Astrocyte (in vitro differentiated cells and primary cell): ENCODE results near the gene NT5C3B. TPM values are rescaled to one million over a fixed set of nuclear protein-coding genes. Genes with fewer than 3 reads are reported as not detected.

Source experiments
- DNase-seq: peaks from one replicate; pipeline ENCODE4 v3.0.0-alpha.2; 2010; ENCODE audit warnings: low read depth
- FAIRE-seq: peaks from 2 replicates; lab custom pipeline; 2011; peaks lifted over from hg19 to GRCh38; lab: Jason Lieb, UNC
- H2AFZ ChIP-seq: 2 replicates; pipeline ENCODE4 v1.6.0; 2012; ENCODE audit warnings: low read depth, low read length, inconsistent platforms
- H3K27ac ChIP-seq: 2 replicates; pipeline ENCODE4 v1.5.1; 2011; ENCODE audit warnings: low read depth, low read length, inconsistent platforms
- H3K27me3 ChIP-seq: 2 replicates; pipeline ENCODE4 v1.6.0; 2011; ENCODE audit warnings: low read length, inconsistent platforms; ENCODE audit not compliant: insufficient read depth
- H3K36me3 ChIP-seq: 2 replicates; pipeline ENCODE4 v1.5.1; 2011; ENCODE audit warnings: low read length, inconsistent platforms; ENCODE audit not compliant: insufficient read depth
- H3K4me1 ChIP-seq: 2 replicates; pipeline ENCODE4 v1.5.1; 2011; ENCODE audit warnings: low read length, inconsistent platforms; ENCODE audit not compliant: insufficient read depth
- H3K4me2 ChIP-seq: 2 replicates; pipeline ENCODE4 v1.6.0; 2012; ENCODE audit warnings: low read length, inconsistent platforms
- H3K4me3 ChIP-seq: 2 replicates; pipeline ENCODE4 v1.5.1; 2011; ENCODE audit warnings: low read depth, mild to moderate bottlenecking, low read length, inconsistent platforms; ENCODE audit not compliant: insufficient read depth
- H3K79me2 ChIP-seq: 2 replicates; pipeline ENCODE4 v1.6.0; 2012; ENCODE audit warnings: mild to moderate bottlenecking, low read length, inconsistent platforms; ENCODE audit not compliant: insufficient read depth
- H3K9ac ChIP-seq: 2 replicates; pipeline ENCODE4 v1.6.0; 2012; ENCODE audit warnings: mild to moderate bottlenecking, low read length, inconsistent platforms
- H3K9me3 ChIP-seq: 2 replicates; pipeline ENCODE4 v1.5.1; 2012; ENCODE audit warnings: low read depth, mild to moderate bottlenecking, low read length, inconsistent platforms; ENCODE audit not compliant: insufficient read depth
- H4K20me1 ChIP-seq: 2 replicates; pipeline ENCODE4 v1.6.0; 2012; ENCODE audit warnings: low read length, inconsistent platforms; ENCODE audit not compliant: insufficient read depth
- H3K27ac Mint-ChIP-seq: one replicate; pipeline ENCODE4 v1.8.0; 2021; ENCODE audit warnings: mild to moderate bottlenecking, mixed read lengths; ENCODE audit not compliant: unreplicated experiment
- H3K27me3 Mint-ChIP-seq: one replicate; pipeline ENCODE4 v1.8.0; 2021; ENCODE audit warnings: low read depth, mixed read lengths; ENCODE audit not compliant: unreplicated experiment
- H3K36me3 Mint-ChIP-seq: one replicate; pipeline ENCODE4 v1.8.0; 2021; ENCODE audit warnings: low read depth, mixed read lengths; ENCODE audit not compliant: unreplicated experiment
- H3K4me1 Mint-ChIP-seq: one replicate; pipeline ENCODE4 v1.8.0; 2021; ENCODE audit warnings: low read depth, mixed read lengths; ENCODE audit not compliant: unreplicated experiment
- H3K4me3 Mint-ChIP-seq: one replicate; pipeline ENCODE4 v1.8.0; 2021; ENCODE audit warnings: mild to moderate bottlenecking, moderate library complexity, mixed read lengths; ENCODE audit not compliant: unreplicated experiment
- H3K9me3 Mint-ChIP-seq: one replicate; pipeline ENCODE4 v1.8.0; 2021; ENCODE audit warnings: mild to moderate bottlenecking, mixed read lengths; ENCODE audit not compliant: unreplicated experiment
- EZH2 ChIP-seq: IDR thresholded peaks from 2 replicates; pipeline ENCODE4 v1.6.1; 2012; ENCODE audit warnings: mild to moderate bottlenecking, low read length, inconsistent platforms; ENCODE audit not compliant: insufficient read depth
- total RNA-seq: library from RNA; stranded (reverse); gene quantifications from 2 replicates; pipeline ENCODE4 v1.2.1, GENCODE V29; 2021
- TF ChIP-seq, protein P1 (sequence below): IDR thresholded peaks from 2 replicates; pipeline ENCODE4 v1.5.1; 2011; ENCODE audit warnings: low read depth, mild to moderate bottlenecking, inconsistent platforms, low read length, moderate library complexity; ENCODE audit not compliant: insufficient read depth

Gene NT5C3B
- total RNA-seq, 1 donor from 2014 or later, result 56.1 TPM

DNA sequence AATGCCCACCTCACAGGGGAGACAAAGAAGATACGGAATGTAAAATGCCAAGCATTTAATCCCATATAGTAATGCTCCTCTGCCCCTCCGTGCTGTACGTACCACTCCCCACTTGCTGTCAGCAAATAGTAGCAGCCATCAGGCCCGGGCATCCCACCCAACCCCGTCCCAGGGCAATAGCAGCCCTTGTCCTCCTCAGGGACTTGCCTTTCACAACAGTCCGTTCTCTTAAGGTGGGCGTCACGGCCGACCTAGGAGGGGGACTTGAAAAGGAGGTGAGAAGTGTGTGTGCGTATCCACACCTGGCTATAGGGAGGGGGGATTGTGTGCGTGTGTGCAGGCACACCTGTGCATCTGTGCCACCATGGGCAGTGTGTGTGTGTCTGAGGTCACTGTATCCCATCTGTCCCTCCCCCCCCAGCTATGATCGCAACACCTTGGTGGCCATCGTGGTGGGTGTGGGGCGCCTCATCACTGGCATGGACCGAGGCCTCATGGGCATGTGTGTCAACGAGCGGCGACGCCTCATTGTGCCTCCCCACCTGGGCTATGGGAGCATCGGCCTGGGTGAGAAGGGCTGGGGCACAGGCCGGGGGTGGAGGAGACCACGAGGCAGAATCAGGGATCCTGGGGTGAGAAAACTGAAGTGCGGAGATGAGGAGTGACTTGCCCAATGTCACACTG is 19.3 kb downstream of the NT5C3B start:
- Mint-ChIP-seq H3K27ac (peak overlapping the region; percentile 58), H3K36me3 (peaks cover 11% of the 10 kb centered on the region), H3K27me3 (no peaks in the 10 kb centered on the region), H3K4me3 (peak overlapping the region; percentile 66), H3K4me1 (peaks cover 10% of the 10 kb centered on the region), H3K9me3 (no peaks in the 10 kb centered on the region)
- Histone ChIP-seq H3K36me3 (peaks cover 19% of the 10 kb centered on the region), H3K4me2 (peak overlapping the region; percentile 41), H3K27ac (no peak overlapping the region), H3K27me3 (no peaks in the 10 kb centered on the region), H3K79me2 (peaks cover 58% of the 10 kb centered on the region), H3K9ac (no peak overlapping the region), H2AFZ (no peak overlapping the region), H3K4me3 (no peak overlapping the region), H4K20me1 (peaks cover 68% of the 10 kb centered on the region), H3K9me3 (no peaks in the 10 kb centered on the region), H3K4me1 (peaks cover 22% of the 10 kb centered on the region)
- TF ChIP-seq EZH2, result no peak
- TF ChIP-seq, protein P1, sequence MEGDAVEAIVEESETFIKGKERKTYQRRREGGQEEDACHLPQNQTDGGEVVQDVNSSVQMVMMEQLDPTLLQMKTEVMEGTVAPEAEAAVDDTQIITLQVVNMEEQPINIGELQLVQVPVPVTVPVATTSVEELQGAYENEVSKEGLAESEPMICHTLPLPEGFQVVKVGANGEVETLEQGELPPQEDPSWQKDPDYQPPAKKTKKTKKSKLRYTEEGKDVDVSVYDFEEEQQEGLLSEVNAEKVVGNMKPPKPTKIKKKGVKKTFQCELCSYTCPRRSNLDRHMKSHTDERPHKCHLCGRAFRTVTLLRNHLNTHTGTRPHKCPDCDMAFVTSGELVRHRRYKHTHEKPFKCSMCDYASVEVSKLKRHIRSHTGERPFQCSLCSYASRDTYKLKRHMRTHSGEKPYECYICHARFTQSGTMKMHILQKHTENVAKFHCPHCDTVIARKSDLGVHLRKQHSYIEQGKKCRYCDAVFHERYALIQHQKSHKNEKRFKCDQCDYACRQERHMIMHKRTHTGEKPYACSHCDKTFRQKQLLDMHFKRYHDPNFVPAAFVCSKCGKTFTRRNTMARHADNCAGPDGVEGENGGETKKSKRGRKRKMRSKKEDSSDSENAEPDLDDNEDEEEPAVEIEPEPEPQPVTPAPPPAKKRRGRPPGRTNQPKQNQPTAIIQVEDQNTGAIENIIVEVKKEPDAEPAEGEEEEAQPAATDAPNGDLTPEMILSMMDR, result no peak
- DNase-seq, result no peak
- FAIRE-seq, result no peak

DNA sequence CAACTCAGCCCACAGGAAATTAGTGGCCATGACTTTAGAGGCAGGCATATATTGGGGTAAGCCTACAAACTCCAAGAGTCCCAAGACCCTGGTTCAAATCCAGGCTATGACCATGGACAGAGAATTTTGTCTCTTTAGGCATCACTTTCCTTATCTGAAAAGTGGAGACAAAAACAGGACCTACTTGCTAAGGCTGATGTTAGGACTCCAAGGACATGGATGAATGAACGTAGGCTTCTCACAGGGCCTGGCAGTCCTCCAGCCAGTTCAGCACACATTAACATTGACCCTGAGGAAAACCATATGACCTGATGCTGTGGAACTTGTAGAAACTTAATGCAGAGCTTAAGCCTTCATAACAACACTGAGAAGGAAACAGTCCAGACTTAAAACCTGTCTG is 21.8 kb downstream of the NT5C3B start:
- Histone ChIP-seq H2AFZ (no peak overlapping the region), H3K27ac (peak overlapping the region; percentile 76), H3K9ac (peak overlapping the region; percentile 96), H4K20me1 (peaks cover 67% of the 10 kb centered on the region), H3K36me3 (peaks cover 10% of the 10 kb centered on the region), H3K4me2 (peak overlapping the region; percentile 96), H3K79me2 (peaks cover 80% of the 10 kb centered on the region), H3K4me3 (peak overlapping the region; percentile 93), H3K9me3 (no peaks in the 10 kb centered on the region), H3K27me3 (no peaks in the 10 kb centered on the region), H3K4me1 (peaks cover 36% of the 10 kb centered on the region)
- no peak for TF ChIP-seq EZH2
- TF ChIP-seq, protein P1, result no peak
- Mint-ChIP-seq H3K9me3 (no peaks in the 10 kb centered on the region), H3K4me1 (peaks cover 22% of the 10 kb centered on the region), H3K27me3 (no peaks in the 10 kb centered on the region), H3K4me3 (peak overlapping the region; percentile 98), H3K27ac (peak overlapping the region; percentile 99), H3K36me3 (peaks cover 11% of the 10 kb centered on the region)
- FAIRE-seq, result no peak
- DNase-seq, result peak; percentile 26

DNA sequence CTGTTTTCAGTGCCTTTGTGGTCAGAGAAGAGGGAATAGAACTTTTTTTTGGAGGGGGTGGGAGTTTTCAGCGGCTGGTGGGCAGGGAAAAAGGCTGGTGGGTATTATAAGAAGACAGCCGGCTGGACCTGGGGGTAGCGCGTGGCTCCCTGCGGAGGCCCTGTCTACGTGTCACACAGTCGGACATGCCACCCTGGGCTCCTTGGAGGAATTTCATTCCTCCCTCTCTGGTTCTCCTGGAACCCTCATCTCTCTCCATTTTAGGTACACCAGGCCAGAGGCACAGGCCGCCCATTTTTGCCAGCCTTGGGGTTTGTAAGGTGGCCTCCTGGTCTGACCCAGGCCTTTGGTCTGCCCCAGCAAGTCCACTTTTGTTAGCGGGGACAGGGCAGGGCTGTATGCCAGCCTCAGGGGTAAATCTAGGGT is 22.3 kb downstream of the NT5C3B start:
- Mint-ChIP-seq H3K4me1 (peaks cover 22% of the 10 kb centered on the region), H3K36me3 (peaks cover 12% of the 10 kb centered on the region), H3K27me3 (no peaks in the 10 kb centered on the region), H3K9me3 (no peaks in the 10 kb centered on the region), H3K4me3 (peak overlapping the region; percentile 98), H3K27ac (peak overlapping the region; percentile 99)
- Histone ChIP-seq H3K9ac (peak overlapping the region; percentile 96), H3K9me3 (no peaks in the 10 kb centered on the region), H3K27ac (peak overlapping the region; percentile 76), H3K36me3 (peaks cover 10% of the 10 kb centered on the region), H3K4me1 (peaks cover 36% of the 10 kb centered on the region), H3K4me2 (peak overlapping the region; percentile 96), H2AFZ (peak overlapping the region; percentile 97), H3K79me2 (peaks cover 85% of the 10 kb centered on the region), H4K20me1 (peaks cover 67% of the 10 kb centered on the region), H3K27me3 (no peaks in the 10 kb centered on the region), H3K4me3 (peak overlapping the region; percentile 93)
- no peak for FAIRE-seq
- DNase-seq, result no peak
- TF ChIP-seq, protein P1, result no peak
- TF ChIP-seq EZH2, result no peak
